GM23248 (cell line): ENCODE results near the gene GPX5.
"Not testable (repeated sequence)": the region's sequence is repeated elsewhere in the genome, so short reads cannot be mapped to it uniquely, and the experiment has no call there.

Experiments
- EZH2 ChIP-seq: fragments of 200-600 bp; sonication (generic); IDR thresholded peaks from 2 replicates; pipeline ENCODE4 v1.6.1; 2018; ENCODE audit warnings: antibody characterized with exemption, mild to moderate bottlenecking; ENCODE audit not compliant: insufficient read depth, poor library complexity, severe bottlenecking
- EZH2phosphoT487 ChIP-seq: fragments of 200-600 bp; sonication (generic); IDR thresholded peaks from 2 replicates; pipeline ENCODE4 v1.6.1; 2018; ENCODE audit warnings: antibody characterized with exemption, moderate library complexity, mild to moderate bottlenecking, low read depth; ENCODE audit not compliant: insufficient read depth

DNA sequence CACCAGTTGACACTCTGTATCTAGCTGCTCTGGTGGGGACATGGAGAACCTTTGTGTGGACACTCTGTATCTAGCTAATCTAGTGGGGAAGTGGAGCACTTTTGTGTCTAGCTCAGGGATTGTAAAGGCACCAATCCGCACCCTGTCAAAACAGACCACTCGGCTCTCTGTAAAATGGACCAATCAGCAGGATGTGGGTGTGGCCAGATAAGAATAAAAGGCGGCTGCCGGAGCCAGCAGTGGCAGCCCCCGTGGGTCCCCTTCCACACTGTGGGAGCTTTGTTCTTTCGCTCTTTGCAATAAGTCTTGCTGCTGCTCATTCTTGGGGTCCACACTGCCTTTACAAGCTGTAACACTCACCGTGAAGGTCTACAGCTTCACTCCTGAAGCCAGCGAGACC lies 13.3 kb upstream of the GPX5 start:
- TF ChIP-seq EZH2, EZH2phosphoT487: not testable (repeated sequence)
